Smooth muscle cell (in vitro differentiated cells): Measurements from ENCODE around the gene TRAF7. TPM values are rescaled to one million over a fixed set of nuclear protein-coding genes. Genes with fewer than 3 reads are reported as not detected.
A peak's percentile ranks its signal among the peaks of the same experiment; 100 is the strongest.
"Not testable (repeated sequence)": the region's sequence is repeated elsewhere in the genome, so short reads cannot be mapped to it uniquely, and the experiment has no call there.

Source experiments
- DNase-seq: peaks from one replicate; lab custom pipeline; 2025; ENCODE audit not compliant: unreplicated experiment; lab: John Stamatoyannopoulos, UW
- H2AFZ ChIP-seq: fragments of 200-600 bp; sonication (generic); 2 replicates; pipeline ENCODE4 v1.6.0; 2016; ENCODE audit warnings: antibody characterized with exemption, low read depth, mild to moderate bottlenecking
- H3F3A ChIP-seq: fragments of 200-600 bp; sonication (generic); 2 replicates; pipeline ENCODE4 v1.6.0; 2017; ENCODE audit warnings: antibody characterized with exemption, low read depth
- H3K27ac ChIP-seq: fragments of 200-600 bp; sonication (generic); 2 replicates; pipeline ENCODE4 v1.5.1; 2016; ENCODE audit warnings: low read depth, mild to moderate bottlenecking
- H3K27me3 ChIP-seq: fragments of 200-600 bp; sonication (generic); 2 replicates; pipeline ENCODE4 v1.6.1; 2016; ENCODE audit warnings: low read depth, mild to moderate bottlenecking
- H3K36me3 ChIP-seq: fragments of 200-600 bp; sonication (generic); 2 replicates; pipeline ENCODE4 v1.5.1; 2016; ENCODE audit warnings: low read depth
- H3K4me1 ChIP-seq: fragments of 200-600 bp; sonication (generic); 2 replicates; pipeline ENCODE4 v1.5.1; 2016; ENCODE audit warnings: low read depth
- H3K4me2 ChIP-seq: fragments of 200-600 bp; sonication (generic); 2 replicates; pipeline ENCODE4 v1.6.0; 2016; ENCODE audit warnings: mild to moderate bottlenecking
- H3K4me3 ChIP-seq: fragments of 200-600 bp; sonication (generic); 2 replicates; pipeline ENCODE4 v1.5.1; 2016; ENCODE audit warnings: mild to moderate bottlenecking
- H3K79me2 ChIP-seq: fragments of 200-600 bp; sonication (generic); 2 replicates; pipeline ENCODE4 v1.6.0; 2016; ENCODE audit warnings: low read depth, mild to moderate bottlenecking
- H3K9ac ChIP-seq: fragments of 200-600 bp; sonication (generic); 2 replicates; pipeline ENCODE4 v1.6.0; 2016; ENCODE audit warnings: low read depth
- H3K9me3 ChIP-seq: fragments of 200-600 bp; sonication (generic); replicated peaks from 2 replicates; pipeline ENCODE4 v1.5.1; 2016; ENCODE audit warnings: low read depth
- H4K20me1 ChIP-seq: fragments of 200-600 bp; sonication (generic); 2 replicates; pipeline ENCODE4 v1.6.0; 2016; ENCODE audit warnings: low read depth
- CTCF ChIP-seq: fragments of 200-600 bp; sonication (generic); IDR thresholded peaks from 2 replicates; pipeline ENCODE4 v1.5.1; 2017; ENCODE audit warnings: borderline replicate concordance, mild to moderate bottlenecking, antibody characterized with exemption; ENCODE audit not compliant: insufficient read depth, poor library complexity, severe bottlenecking
- WGBS: methylation state at CpG from one replicate; pipeline ENCODE4 v1.1.7; 2016; ENCODE audit warnings: low lambda C conversion rate; 5-methylcytosine and 5-hydroxymethylcytosine counted together
- polyA plus RNA-seq: library from polyadenylated mRNA; unstranded; fragments of >200 nt; fragmentation: Nextera tagmentation; extraction: Ambion mirVana; gene quantifications from 2 replicates; pipeline ENCODE4 v1.2.1, GENCODE V29; 2016
- total RNA-seq: library from RNA; depleted of rRNA; stranded (reverse); fragments of >200 nt; gene quantifications from 2 replicates; pipeline ENCODE4 v1.2.3, GENCODE V29; 2014

The TRAF7 gene
- total RNA-seq = 52.6 and 59.9 TPM in 2 replicates
- 27.5 and 28.0 TPM in 2 replicates for polyA plus RNA-seq

GRCh38 chr16:2155091-2155950 is at the start of gene TRAF7:
Gene TRAF7, plus strand, starts transcription at chr16:2155782. Its CDS starts 8,139 bp downstream, at chr16:2163921.
- TF ChIP-seq CTCF = no peak
- Histone ChIP-seq H3K36me3 (no peaks in the 10 kb centered on the region), H3K27me3 (no peaks in the 10 kb centered on the region), H3K79me2 (peaks cover 78% of the 10 kb centered on the region), H3K4me1 (peaks cover 42% of the 10 kb centered on the region), H3F3A (peaks cover 16% of the 10 kb centered on the region), H3K4me3 (peak within 1 kb of the TSS; percentile 94), H2AFZ (no peak within 1 kb of the TSS), H4K20me1 (peaks cover 90% of the 10 kb centered on the region), H3K9ac (peak within 1 kb of the TSS; percentile 78), H3K4me2 (peak within 1 kb of the TSS; percentile 91), H3K27ac (peak within 1 kb of the TSS; percentile 62), H3K9me3 (no peaks in the 10 kb centered on the region)
- peak; percentile 99 for DNase-seq
- 1% methylated on average over 70 of the region's 94 CpGs for WGBS

DNA sequence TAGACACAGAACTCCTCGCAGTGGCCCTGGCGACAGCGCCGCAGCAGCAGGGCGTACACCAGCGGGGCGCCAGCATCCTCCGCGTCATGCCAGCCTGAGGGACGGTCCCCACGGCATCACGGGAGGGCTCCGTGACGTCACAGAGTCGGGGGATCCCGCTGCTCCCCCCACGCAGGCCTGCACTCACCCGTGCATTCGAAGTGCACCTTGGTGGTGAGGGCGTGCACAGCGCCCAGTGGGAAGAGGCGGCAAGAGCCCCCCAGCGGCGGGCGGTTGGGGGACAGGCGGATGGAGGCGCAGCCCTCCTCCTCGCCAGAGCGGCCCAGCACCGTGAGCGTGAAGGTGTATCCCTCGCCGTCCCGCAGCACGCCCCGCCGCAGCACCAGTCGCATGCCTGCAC is 49.4 kb upstream of the TRAF7 start:
- H2AFZ ChIP-seq, H3K4me3 ChIP-seq, H3K27me3 ChIP-seq, DNase-seq, H3K9me3 ChIP-seq, H3K9ac ChIP-seq, H3K79me2 ChIP-seq, H3F3A ChIP-seq, H3K27ac ChIP-seq, H3K4me1 ChIP-seq, H4K20me1 ChIP-seq, H3K36me3 ChIP-seq, H3K4me2 ChIP-seq: not testable (repeated sequence)
- 99% methylated on average over 22 of the region's 38 CpGs for whole genome bisulfite sequencing

DNA sequence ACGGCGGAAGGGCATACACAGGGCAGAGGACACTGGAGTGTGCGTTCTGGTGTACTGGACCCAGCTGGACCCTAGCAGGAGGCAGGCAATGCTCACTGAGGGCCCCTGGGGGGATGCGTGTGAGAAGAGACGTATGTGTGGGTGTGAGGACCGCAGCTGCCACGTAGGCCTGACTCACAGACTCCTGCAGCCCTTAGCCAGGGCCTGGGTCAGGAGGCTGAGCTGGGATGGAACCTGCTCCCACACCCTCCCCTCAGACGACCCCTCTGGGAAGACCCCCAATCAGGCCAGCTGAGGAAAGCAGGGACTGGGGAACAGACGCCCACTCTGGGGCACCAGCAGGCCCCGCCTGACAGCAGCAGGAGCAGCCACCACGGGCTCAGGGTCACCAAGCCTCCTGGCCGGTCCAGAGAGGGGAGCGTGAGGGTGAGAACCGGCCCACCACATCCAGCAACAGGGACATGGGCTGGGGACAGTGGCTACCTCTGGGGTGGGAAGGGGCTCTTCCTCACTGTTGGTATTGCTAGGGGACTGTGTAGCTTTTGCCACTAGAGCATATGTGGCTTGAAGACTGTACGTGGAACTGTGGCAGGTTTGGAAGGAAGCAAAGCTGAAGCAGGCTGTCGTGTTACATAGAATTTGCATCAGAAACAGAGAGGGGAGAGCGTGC is 48.3 kb upstream of the TRAF7 start:
- Histone ChIP-seq H3K4me2 (peak overlapping the region; percentile 53), H3K9ac (peak overlapping the region; percentile 83), H3K27ac (peak overlapping the region; percentile 93)
- not testable (repeated sequence) for H2AFZ ChIP-seq, H3K36me3 ChIP-seq, H3K4me3 ChIP-seq, H4K20me1 ChIP-seq, H3F3A ChIP-seq, H3K4me1 ChIP-seq, H3K9me3 ChIP-seq, H3K79me2 ChIP-seq, DNase-seq, H3K27me3 ChIP-seq
- 79% methylated on average over 13 of the region's 17 CpGs for WGBS

DNA sequence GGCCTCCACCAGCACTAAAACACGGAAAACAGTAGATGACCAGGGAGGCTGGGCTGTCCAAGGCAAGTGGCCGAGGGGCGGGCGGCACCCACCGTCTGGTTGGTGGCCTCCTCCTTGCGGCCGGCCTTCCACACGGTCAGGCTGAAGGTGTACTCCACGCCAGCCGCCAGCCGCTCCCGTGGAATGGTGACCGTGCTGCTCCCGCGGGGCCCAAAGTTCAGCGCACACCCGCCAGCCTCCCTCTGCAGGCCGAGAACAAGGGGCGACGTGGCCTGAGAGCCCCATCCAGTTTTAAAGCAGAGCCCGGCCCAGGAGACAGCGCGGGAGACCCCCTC is 47.8 kb upstream of the TRAF7 start:
- H2AFZ ChIP-seq, H3K9me3 ChIP-seq, H3K4me1 ChIP-seq, H3K79me2 ChIP-seq, H3K36me3 ChIP-seq, H3K4me3 ChIP-seq, H3F3A ChIP-seq, H3K4me2 ChIP-seq, H3K27me3 ChIP-seq, DNase-seq, H4K20me1 ChIP-seq: not testable (repeated sequence)
- peak overlapping the region; percentile 83 for H3K9ac ChIP-seq
- peak overlapping the region; percentile 93 for H3K27ac ChIP-seq
- 96% methylated on average over 23 of the region's 23 CpGs for WGBS

GRCh38 chr16:2108446-2109270 is 46.9 kb upstream of the TRAF7 start:
- not testable (repeated sequence) for H2AFZ ChIP-seq, H3K4me1 ChIP-seq, H3K27me3 ChIP-seq, DNase-seq, H3K9me3 ChIP-seq, H3K36me3 ChIP-seq, H3K9ac ChIP-seq, H3F3A ChIP-seq, H3K4me3 ChIP-seq, H3K27ac ChIP-seq, H3K79me2 ChIP-seq, H4K20me1 ChIP-seq, H3K4me2 ChIP-seq
- WGBS = 99% methylated on average over 68 of the region's 73 CpGs

DNA sequence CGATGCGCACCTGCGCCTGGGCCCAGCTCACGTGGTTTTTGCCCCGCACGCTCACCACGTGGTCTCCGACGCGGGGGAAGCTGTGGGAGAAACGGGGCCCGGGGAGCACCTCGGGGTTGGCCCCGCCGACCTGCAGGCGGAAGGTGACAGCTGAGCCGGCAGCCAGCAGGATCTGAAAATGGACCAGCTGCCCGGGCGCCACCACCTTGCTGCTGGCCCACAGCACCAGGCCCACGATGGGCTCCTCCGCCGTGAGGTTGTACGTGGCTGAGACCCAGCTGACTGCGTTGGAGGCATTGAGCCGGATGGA is 46.4 kb upstream of the TRAF7 start:
- 96% methylated on average over 20 of the region's 25 CpGs for WGBS
- H4K20me1 ChIP-seq, H3K4me3 ChIP-seq, H3K27me3 ChIP-seq, H3K4me1 ChIP-seq, H3K9ac ChIP-seq, H3K9me3 ChIP-seq, H2AFZ ChIP-seq, H3K36me3 ChIP-seq, DNase-seq, H3K4me2 ChIP-seq, H3K79me2 ChIP-seq, H3K27ac ChIP-seq, H3F3A ChIP-seq: not testable (repeated sequence)

GRCh38 chr16:2109872-2110271 is 45.7 kb upstream of the TRAF7 start:
- not testable (repeated sequence) for H3K27ac ChIP-seq, H3K9ac ChIP-seq, H2AFZ ChIP-seq, H3K4me1 ChIP-seq, H3F3A ChIP-seq, H3K27me3 ChIP-seq, H3K36me3 ChIP-seq, H3K9me3 ChIP-seq, DNase-seq, H3K79me2 ChIP-seq, H3K4me3 ChIP-seq, H3K4me2 ChIP-seq, H4K20me1 ChIP-seq
- WGBS = 97% methylated on average over 21 of the region's 23 CpGs
